NCI-H1048 (cell line): Measurements from ENCODE around the gene TVP23C.
"Not testable (repeated sequence)": the region's sequence is repeated elsewhere in the genome, so short reads cannot be mapped to it uniquely, and the experiment has no call there.

ENCODE experiments used
- DNase-seq: peaks from one replicate; lab custom pipeline; 2025; lab: John Stamatoyannopoulos, UW

The TVP23C gene

GRCh38 chr17:15563375-15563857, at the start of gene TVP23C:
TVP23C (minus strand) TSS chr17:15563483; CDS start chr17:15563448, 35 bp downstream.
- not testable (repeated sequence) for DNase-seq

GRCh38 chr17:15592960-15593359, 29.7 kb upstream of the TVP23C start:
- not testable (repeated sequence) for DNase-seq

- not testable (repeated sequence) for DNase-seq
Observed at GRCh38 chr17:15591986-15592385, 28.7 kb upstream of the TVP23C start.

- DNase-seq = not testable (repeated sequence)
Observed at GRCh38 chr17:15590844-15591243, 27.6 kb upstream of the TVP23C start.

GRCh38 chr17:15589544-15590536, 26.6 kb upstream of the TVP23C start:
- not testable (repeated sequence) for DNase-seq

GRCh38 chr17:15588017-15588416, 24.7 kb upstream of the TVP23C start:
- DNase-seq = not testable (repeated sequence)

GRCh38 chr17:15583313-15583712, 20.0 kb upstream of the TVP23C start:
- not testable (repeated sequence) for DNase-seq

- not testable (repeated sequence) for DNase-seq
Observed at GRCh38 chr17:15581462-15581861, 18.2 kb upstream of the TVP23C start.

- not testable (repeated sequence) for DNase-seq
Observed at GRCh38 chr17:15576848-15577247, 13.6 kb upstream of the TVP23C start.

GRCh38 chr17:15574660-15575059, 11.4 kb upstream of the TVP23C start:
- not testable (repeated sequence) for DNase-seq

GRCh38 chr17:15573870-15574269, 10.6 kb upstream of the TVP23C start:
- not testable (repeated sequence) for DNase-seq

GRCh38 chr17:15562613-15563374, 489 bp downstream of the TVP23C start:
- not testable (repeated sequence) for DNase-seq

- not testable (repeated sequence) for DNase-seq
Observed at GRCh38 chr17:15561439-15561838, 1.8 kb downstream of the TVP23C start.

- DNase-seq = not testable (repeated sequence)
Observed at GRCh38 chr17:15558403-15559105, 4.7 kb downstream of the TVP23C start.

GRCh38 chr17:15557334-15557832, 5.9 kb downstream of the TVP23C start:
- DNase-seq = not testable (repeated sequence)

GRCh38 chr17:15552932-15553331, 10.4 kb downstream of the TVP23C start:
- not testable (repeated sequence) for DNase-seq

GRCh38 chr17:15549552-15549951, 13.7 kb downstream of the TVP23C start:
- not testable (repeated sequence) for DNase-seq

GRCh38 chr17:15546604-15547003, 16.7 kb downstream of the TVP23C start:
- not testable (repeated sequence) for DNase-seq

- not testable (repeated sequence) for DNase-seq
Observed at GRCh38 chr17:15540371-15541219, 22.7 kb downstream of the TVP23C start.

- DNase-seq = not testable (repeated sequence)
Observed at GRCh38 chr17:15533122-15533521, 30.2 kb downstream of the TVP23C start.
